Measurements from ENCODE around the gene ENOSF1.
A peak's percentile ranks its signal among the peaks of the same experiment; 100 is the strongest.

ENOSF1 gene

GRCh38 chr18:629269-630150, 82.9 kb downstream of the ENOSF1 start:
- DNase-seq, result no peak

DNA sequence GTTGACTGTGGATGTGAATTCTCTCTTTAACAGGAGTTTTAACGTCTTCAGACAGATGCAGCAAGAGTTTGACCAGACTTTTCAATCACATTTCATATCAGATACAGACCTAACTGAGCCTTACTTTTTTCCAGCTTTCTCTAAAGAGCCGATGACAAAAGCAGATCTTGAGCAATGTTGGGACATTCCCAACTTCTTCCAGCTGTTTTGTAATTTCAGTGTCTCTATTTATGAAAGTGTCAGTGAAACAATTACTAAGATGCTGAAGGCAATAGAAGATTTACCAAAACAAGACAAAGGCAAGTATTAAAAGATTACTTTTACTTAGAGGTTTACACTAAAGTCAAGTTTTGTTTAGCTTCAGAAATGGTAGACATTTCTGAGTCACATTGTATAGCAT, 85.2 kb downstream of the ENOSF1 start:
- no peak for DNase-seq

GRCh38 chr18:623761-624620, 88.4 kb downstream of the ENOSF1 start:
- DNase-seq, result peak; percentile 63

DNA sequence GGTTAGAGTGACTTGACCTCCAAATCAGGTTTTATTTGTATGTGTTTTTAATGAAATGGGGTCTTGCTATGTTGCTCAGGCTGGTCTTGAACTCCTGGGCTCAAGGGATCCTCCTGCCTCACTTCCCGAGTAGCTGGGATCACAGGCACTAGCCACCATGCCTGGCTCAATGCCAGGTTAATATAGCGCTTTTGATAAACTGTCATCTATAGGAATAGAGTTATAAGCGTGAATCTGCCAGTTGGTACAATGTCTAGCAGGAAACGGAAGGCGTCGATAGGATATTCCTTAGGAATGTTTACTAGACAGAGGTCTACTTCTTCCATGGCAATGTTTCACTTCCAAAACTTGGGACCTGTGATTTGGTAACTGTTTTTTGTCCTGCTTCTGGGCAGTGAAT, 90.1 kb downstream of the ENOSF1 start:
- no peak for DNase-seq

GRCh38 chr18:621291-622043, 91.0 kb downstream of the ENOSF1 start:
- DNase-seq, result no peak

All from activated naive CD4-positive, alpha-beta T cell treated with Interleukin-2 at 50 U/mL for 16 hours (primary cell).